GM12801 (cell line): ENCODE measurements around the gene LTBP1.

ENCODE experiments used
- CTCF ChIP-seq: IDR thresholded peaks from one replicate; pipeline ENCODE4 v1.5.1; 2011; ENCODE audit warnings: control low read depth; ENCODE audit not compliant: insufficient read length; ENCODE audit errors: extremely low read depth

The LTBP1 gene

GRCh38 chr2:33123216-33123615, 176.5 kb downstream of the LTBP1 start:
- TF ChIP-seq CTCF: no peak

- TF ChIP-seq CTCF: no peak
Measured at GRCh38 chr2:33126552-33126951, 179.8 kb downstream of the LTBP1 start.

GRCh38 chr2:33126958-33127357, 180.2 kb downstream of the LTBP1 start:
- no peak for TF ChIP-seq CTCF

- TF ChIP-seq CTCF: no peak
Measured at GRCh38 chr2:33129263-33130053, 182.7 kb downstream of the LTBP1 start.

GRCh38 chr2:33130054-33130447, 183.3 kb downstream of the LTBP1 start:
- TF ChIP-seq CTCF: no peak

- no peak for TF ChIP-seq CTCF
Measured at GRCh38 chr2:33130544-33130943, 183.8 kb downstream of the LTBP1 start.

- TF ChIP-seq CTCF: no peak
Measured at GRCh38 chr2:33131111-33131510, 184.4 kb downstream of the LTBP1 start.
